H9 (cell line): ENCODE data around the gene UFSP1. TPM values are rescaled to one million over a fixed set of nuclear protein-coding genes. Genes with fewer than 3 reads are reported as not detected.

Experiments used
- DNase-seq: peaks from one replicate; pipeline ENCODE4 v3.0.0-alpha.2; 2017
- H2AFZ ChIP-seq: one replicate; pipeline ENCODE4 v1.6.1; 2013; ENCODE audit warnings: mild to moderate bottlenecking, low read length, control low read depth, moderate library complexity
- H2AK5ac ChIP-seq: 2 replicates; pipeline ENCODE4 v1.6.1; 2013; ENCODE audit warnings: low read length, control low read depth, mixed read lengths; ENCODE audit not compliant: insufficient read length
- H2BK120ac ChIP-seq: one replicate; pipeline ENCODE4 v1.6.1; 2013; ENCODE audit warnings: low read depth, mild to moderate bottlenecking, low read length, control low read depth, inconsistent platforms; ENCODE audit not compliant: poor library complexity, severe bottlenecking
- H2BK12ac ChIP-seq: 2 replicates; pipeline ENCODE4 v1.6.1; 2013; ENCODE audit warnings: low read length, control low read depth, mixed read lengths, low read depth; ENCODE audit not compliant: insufficient read length
- H2BK15ac ChIP-seq: 2 replicates; pipeline ENCODE4 v1.6.1; 2013; ENCODE audit warnings: low read depth, low read length, control low read depth
- H2BK20ac ChIP-seq: one replicate; pipeline ENCODE4 v1.6.1; 2013; ENCODE audit warnings: low read depth, mild to moderate bottlenecking, low read length, control low read depth, inconsistent platforms; ENCODE audit not compliant: poor library complexity, severe bottlenecking
- H2BK5ac ChIP-seq: 2 replicates; pipeline ENCODE4 v1.6.1; 2013; ENCODE audit warnings: low read length, control low read depth, mixed read lengths; ENCODE audit not compliant: insufficient read length
- H3K14ac ChIP-seq: 2 replicates; pipeline ENCODE4 v1.6.1; 2013; ENCODE audit warnings: low read length, control low read depth; ENCODE audit not compliant: insufficient read depth
- H3K18ac ChIP-seq: 2 replicates; pipeline ENCODE4 v1.6.1; 2013; ENCODE audit warnings: low read depth, mild to moderate bottlenecking, mixed read lengths, low read length, control low read depth; ENCODE audit not compliant: insufficient read length
- H3K23ac ChIP-seq: 2 replicates; pipeline ENCODE4 v1.6.1; 2013; ENCODE audit warnings: low read length, control low read depth, mixed read lengths, low read depth; ENCODE audit not compliant: insufficient read length
- H3K23me2 ChIP-seq: 2 replicates; pipeline ENCODE4 v1.6.1; 2013; ENCODE audit warnings: low read depth, mild to moderate bottlenecking, mixed read lengths, low read length, control low read depth; ENCODE audit not compliant: insufficient read length, poor library complexity, severe bottlenecking
- H3K27ac ChIP-seq: 2 replicates; pipeline ENCODE4 v1.5.1; 2013; ENCODE audit warnings: low read length, control low read depth, mixed read lengths, low read depth; ENCODE audit not compliant: insufficient read length
- H3K27me3 ChIP-seq: 2 replicates; pipeline ENCODE4 v1.6.1; 2013; ENCODE audit warnings: low read length, control low read depth, inconsistent platforms; ENCODE audit not compliant: insufficient read depth
- H3K4ac ChIP-seq: 2 replicates; pipeline ENCODE4 v1.6.1; 2013; ENCODE audit warnings: low read depth, mild to moderate bottlenecking, control low read depth, inconsistent platforms, low read length, moderate library complexity
- H3K4me1 ChIP-seq: 2 replicates; pipeline ENCODE4 v1.6.1; 2013; ENCODE audit warnings: low read length, control low read depth, inconsistent platforms; ENCODE audit not compliant: insufficient read depth
- H3K4me2 ChIP-seq: 2 replicates; pipeline ENCODE4 v1.6.1; 2013; ENCODE audit warnings: low read length, control low read depth, mixed read lengths; ENCODE audit not compliant: insufficient read length, insufficient read depth
- H3K56ac ChIP-seq: 2 replicates; pipeline ENCODE4 v1.6.1; 2013; ENCODE audit warnings: low read depth, mild to moderate bottlenecking, mixed read lengths, low read length, control low read depth; ENCODE audit not compliant: insufficient read length
- H3K79me1 ChIP-seq: 2 replicates; pipeline ENCODE4 v1.6.1; 2013; ENCODE audit warnings: low read depth, mild to moderate bottlenecking, moderate library complexity, low read length, control low read depth, inconsistent platforms; ENCODE audit not compliant: insufficient read depth, poor library complexity, severe bottlenecking
- H3K79me2 ChIP-seq: 2 replicates; pipeline ENCODE4 v1.6.1; 2013; ENCODE audit warnings: low read length, control low read depth, inconsistent platforms; ENCODE audit not compliant: insufficient read depth
- H3K9ac ChIP-seq: 2 replicates; pipeline ENCODE4 v1.6.1; 2013; ENCODE audit warnings: low read length, control low read depth, mixed read lengths; ENCODE audit not compliant: insufficient read length; ENCODE audit errors: extremely low read depth
- H3K9me3 ChIP-seq: one replicate; pipeline ENCODE4 v1.6.1; 2013; ENCODE audit warnings: low read depth, low read length, inconsistent platforms; ENCODE audit not compliant: control insufficient read depth
- H3T11ph ChIP-seq: one replicate; pipeline ENCODE4 v1.6.1; 2013; ENCODE audit warnings: mild to moderate bottlenecking, low read length, control low read depth, inconsistent platforms
- H4K20me1 ChIP-seq: one replicate; pipeline ENCODE4 v1.6.1; 2013; ENCODE audit not compliant: control insufficient read depth, insufficient read length, insufficient read depth
- H4K5ac ChIP-seq: 2 replicates; pipeline ENCODE4 v1.6.1; 2013; ENCODE audit warnings: low read depth, mild to moderate bottlenecking, mixed read lengths, low read length, control low read depth; ENCODE audit not compliant: insufficient read length
- H4K8ac ChIP-seq: replicated peaks from 2 replicates; pipeline ENCODE4 v1.6.1; 2013; ENCODE audit warnings: low read length, control low read depth, mixed read lengths, low read depth; ENCODE audit not compliant: insufficient read length
- H4K91ac ChIP-seq: 2 replicates; pipeline ENCODE4 v1.6.1; 2013; ENCODE audit warnings: low read depth, mild to moderate bottlenecking, moderate library complexity, mixed read lengths, low read length, control low read depth; ENCODE audit not compliant: insufficient read length
- H3K27ac Mint-ChIP-seq, 3 experiments: 2 replicates in 2 of 3; 3 replicates in 1 of 3; pipeline ENCODE4 v1.8.0; 2020 to 2021; ENCODE audit warnings: mixed read lengths in 3 of 3, mild to moderate bottlenecking in 1 of 3, moderate library complexity in 1 of 3
- H3K27me3 Mint-ChIP-seq: 2 replicates; pipeline ENCODE4 v1.8.0; 2021; ENCODE audit warnings: low read depth, mild to moderate bottlenecking, moderate library complexity, mixed read lengths
- H3K36me3 Mint-ChIP-seq, 3 experiments: 2 replicates in 2 of 3; 3 replicates in 1 of 3; pipeline ENCODE4 v1.8.0; 2020 to 2021; ENCODE audit warnings: low read depth in 3 of 3, mixed read lengths in 3 of 3; ENCODE audit not compliant: insufficient read depth in 1 of 3
- H3K4me1 Mint-ChIP-seq, 2 experiments: 2 replicates each; pipeline ENCODE4 v1.8.0; 2020; ENCODE audit warnings: mixed read lengths in 2 of 2
- H3K4me3 Mint-ChIP-seq, 2 experiments: 2 replicates in 1 of 2; 3 replicates in 1 of 2; pipeline ENCODE4 v1.8.0; 2020 to 2021; ENCODE audit warnings: mild to moderate bottlenecking in 2 of 2, mixed read lengths in 2 of 2, moderate library complexity in 1 of 2
- H3K9me3 Mint-ChIP-seq, 2 experiments: 2 replicates in 1 of 2; 3 replicates in 1 of 2; pipeline ENCODE4 v1.8.0; 2020; ENCODE audit warnings: mild to moderate bottlenecking in 2 of 2, mixed read lengths in 2 of 2, moderate library complexity in 1 of 2
- CTCF ChIP-seq: fragments of 200-600 bp; sonication (generic); conservative IDR thresholded peaks from 3 replicates; pipeline ENCODE4 v1.8.0; 2021; ENCODE audit warnings: antibody characterized with exemption, mild to moderate bottlenecking
- WGBS: extraction: QIAGEN DNeasy Blood & Tissue Kit; methylation state at CpG from one replicate; pipeline ENCODE4 v1.1.7; 2013; ENCODE audit warnings: missing lambda C conversion rate, low lambda C conversion rate, mixed read lengths; ENCODE audit not compliant: insufficient read length; ENCODE audit errors: extremely low coverage; 5-methylcytosine and 5-hydroxymethylcytosine counted together
- total RNA-seq: library from RNA; stranded (reverse); gene quantifications from 2 replicates; pipeline ENCODE4 v1.2.1, GENCODE V29; 2021

UFSP1 gene
- total RNA-seq, 1 experiment from 2014 or later = 4.3 TPM

- no CpG with 5 or more reads among the region's 32 CpGs for WGBS
Observed at GRCh38 chr7:100893318-100893895, 3.9 kb upstream of the UFSP1 start.

More at GRCh38 chr7:100893318-100893895, 3.9 kb upstream of the UFSP1 start:
- no peak overlapping the region for H4K5ac ChIP-seq
- no peaks in the 10 kb centered on the region for H4K20me1 ChIP-seq
- H2BK12ac ChIP-seq = no peak overlapping the region
- no peak overlapping the region for H3T11ph ChIP-seq
- peaks cover 36% of the 10 kb centered on the region for H3K23me2 ChIP-seq
- H3K56ac ChIP-seq = no peak overlapping the region
- H2BK5ac ChIP-seq = no peak overlapping the region
- H3K23ac ChIP-seq = no peak overlapping the region
- H3K4me2 ChIP-seq = no peak overlapping the region
- H2AFZ ChIP-seq = no peak overlapping the region
- H4K91ac ChIP-seq = no peak overlapping the region
- no peaks in the 10 kb centered on the region for H3K9me3 ChIP-seq
- Mint-ChIP-seq H3K36me3 (peaks cover 2 to 6% (median 3%) of the 10 kb centered on the region in 3 experiments; a peak in 5 of 7 replicates), H3K9me3 (no peaks in the 10 kb centered on the region; a peak in 2 of 5 replicates), H3K4me3 (no peak overlapping the region; a peak in 1 of 5 replicates), H3K27ac (no peak overlapping the region), H3K27me3 (peaks cover 25% of the 10 kb centered on the region), H3K4me1 (peaks cover 27 to 28% of the 10 kb centered on the region in 2 experiments)
- no peak overlapping the region for H4K8ac ChIP-seq
- H2BK15ac ChIP-seq = no peak overlapping the region
- H2BK20ac ChIP-seq = no peak overlapping the region
- no peak overlapping the region for H3K9ac ChIP-seq
- peaks cover 2% of the 10 kb centered on the region; the same call in 1 of the 2 replicates for H3K4me1 ChIP-seq
- no peak for TF ChIP-seq CTCF
- H3K79me1 ChIP-seq = no peaks in the 10 kb centered on the region
- DNase-seq = no peak
- H3K27me3 ChIP-seq = peaks cover 7% of the 10 kb centered on the region
- H2AK5ac ChIP-seq = no peak overlapping the region
- no peak overlapping the region for H3K18ac ChIP-seq
- peaks cover 5% of the 10 kb centered on the region; the same call in 1 of the 2 replicates for H3K79me2 ChIP-seq
- no peak overlapping the region for H3K14ac ChIP-seq
- H2BK120ac ChIP-seq = no peak overlapping the region
- no peak overlapping the region for H3K4ac ChIP-seq
- no peak overlapping the region for H3K27ac ChIP-seq
